RWPE1 (cell line): ENCODE results near the gene CDK1.

Experiments
- CTCF ChIA-PET: fragments of 350-600 bp; sonication (Branson Sonifier 250); formaldehyde crosslinking; extraction: SDS; loops from one replicate; lab custom pipeline; 2021; lab: Yijun Ruan, JAX
- POLR2A ChIA-PET: fragments of 400-600 bp; formaldehyde crosslinking; extraction: SDS; loops from one replicate; lab custom pipeline; 2020; ENCODE audit warnings: antibody characterized with exemption; ENCODE audit not compliant: low non-redundant PET; lab: Yijun Ruan, JAX
- DNase-seq: peaks from one replicate; pipeline ENCODE4 v3.0.0; 2012; ENCODE audit warnings: low spot score
- H3K27ac ChIP-seq: fragments of 450-650 bp; 2 replicates; pipeline ENCODE4 v1.5.1; 2017
- TF ChIP-seq, protein P1 (sequence below): fragments of 450-650 bp; conservative IDR thresholded peaks from 2 replicates; pipeline ENCODE4 v1.5.1; 2017; ENCODE audit warnings: low read depth, mild to moderate bottlenecking

The CDK1 gene

DNA sequence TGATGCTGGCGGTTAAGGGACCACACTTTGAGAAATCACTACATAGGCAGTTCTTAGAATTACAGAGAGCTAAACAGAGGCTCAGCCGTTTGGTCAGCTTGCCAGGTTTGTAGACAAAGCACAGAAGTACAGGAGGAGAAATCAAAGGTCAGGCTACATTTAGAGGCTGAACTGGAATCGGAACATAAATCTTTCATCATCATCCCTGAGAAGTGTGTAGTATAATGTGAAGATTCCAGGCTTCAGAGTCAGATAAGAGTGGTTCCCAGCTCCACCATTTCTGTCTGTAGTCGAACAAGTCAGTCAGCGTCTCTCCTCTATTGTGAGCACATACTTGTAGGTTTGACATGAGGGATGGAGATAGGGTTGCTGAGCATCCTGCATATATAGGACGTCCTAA, 18.9 kb downstream of the CDK1 start:
- CTCF ChIA-PET, result interaction anchor here (1.3 kb wide), 1 partner anchor 18 kb away, joined by 3 read pairs; no protein-coding TSS in a partner anchor
- H3K27ac ChIP-seq, result no peak overlapping the region
- TF ChIP-seq, protein P1, sequence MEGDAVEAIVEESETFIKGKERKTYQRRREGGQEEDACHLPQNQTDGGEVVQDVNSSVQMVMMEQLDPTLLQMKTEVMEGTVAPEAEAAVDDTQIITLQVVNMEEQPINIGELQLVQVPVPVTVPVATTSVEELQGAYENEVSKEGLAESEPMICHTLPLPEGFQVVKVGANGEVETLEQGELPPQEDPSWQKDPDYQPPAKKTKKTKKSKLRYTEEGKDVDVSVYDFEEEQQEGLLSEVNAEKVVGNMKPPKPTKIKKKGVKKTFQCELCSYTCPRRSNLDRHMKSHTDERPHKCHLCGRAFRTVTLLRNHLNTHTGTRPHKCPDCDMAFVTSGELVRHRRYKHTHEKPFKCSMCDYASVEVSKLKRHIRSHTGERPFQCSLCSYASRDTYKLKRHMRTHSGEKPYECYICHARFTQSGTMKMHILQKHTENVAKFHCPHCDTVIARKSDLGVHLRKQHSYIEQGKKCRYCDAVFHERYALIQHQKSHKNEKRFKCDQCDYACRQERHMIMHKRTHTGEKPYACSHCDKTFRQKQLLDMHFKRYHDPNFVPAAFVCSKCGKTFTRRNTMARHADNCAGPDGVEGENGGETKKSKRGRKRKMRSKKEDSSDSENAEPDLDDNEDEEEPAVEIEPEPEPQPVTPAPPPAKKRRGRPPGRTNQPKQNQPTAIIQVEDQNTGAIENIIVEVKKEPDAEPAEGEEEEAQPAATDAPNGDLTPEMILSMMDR, result no peak
- POLR2A ChIA-PET, result no interaction called here
- DNase-seq, result no peak

DNA sequence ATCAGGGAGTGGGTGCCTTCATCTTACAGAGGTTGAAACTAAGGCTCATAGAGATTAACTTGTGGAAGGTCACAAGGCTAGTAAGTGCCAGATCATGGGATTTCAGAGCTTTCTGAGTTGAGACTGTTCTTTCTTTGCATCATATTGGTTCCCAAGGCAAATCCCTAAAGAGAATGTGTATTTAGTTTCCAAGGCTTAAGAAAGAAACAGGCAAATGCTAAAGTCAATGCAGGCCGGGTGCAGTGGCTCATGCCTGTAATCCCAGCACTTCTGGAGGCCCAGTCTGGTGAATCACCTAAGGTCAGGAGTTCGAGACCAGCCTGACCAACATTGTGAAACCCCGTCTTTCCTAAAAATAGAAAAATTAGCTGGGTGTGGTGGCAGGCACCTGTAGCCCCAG, 19.8 kb downstream of the CDK1 start:
- TF ChIP-seq, protein P1, result no peak
- H3K27ac ChIP-seq, result no peak overlapping the region
- no peak for DNase-seq
- POLR2A ChIA-PET, result no interaction called here
- CTCF ChIA-PET, result no interaction called here

DNA sequence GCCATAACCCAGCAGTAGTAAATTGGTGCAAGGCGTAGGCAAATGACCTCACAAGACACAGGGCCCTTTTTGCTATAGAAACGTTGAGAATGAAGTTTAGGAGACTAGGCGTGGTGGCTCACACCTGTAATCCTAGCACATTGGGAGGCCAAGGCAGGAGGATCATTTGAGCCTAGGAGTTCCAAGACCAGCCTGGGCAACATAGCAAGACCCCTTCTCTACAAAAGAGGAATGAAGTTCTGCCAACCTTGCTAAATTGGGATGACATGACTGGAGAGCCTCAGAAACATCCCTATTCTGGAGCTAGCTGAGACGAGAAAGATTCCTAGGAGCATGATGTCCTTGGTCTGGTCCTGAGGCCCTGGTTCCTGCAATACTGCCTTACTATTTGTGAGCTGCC, 20.6 kb downstream of the CDK1 start:
- POLR2A ChIA-PET, result no interaction called here
- CTCF ChIA-PET, result no interaction called here
- TF ChIP-seq, protein P1, result no peak
- H3K27ac ChIP-seq, result no peak overlapping the region
- DNase-seq, result no peak

DNA sequence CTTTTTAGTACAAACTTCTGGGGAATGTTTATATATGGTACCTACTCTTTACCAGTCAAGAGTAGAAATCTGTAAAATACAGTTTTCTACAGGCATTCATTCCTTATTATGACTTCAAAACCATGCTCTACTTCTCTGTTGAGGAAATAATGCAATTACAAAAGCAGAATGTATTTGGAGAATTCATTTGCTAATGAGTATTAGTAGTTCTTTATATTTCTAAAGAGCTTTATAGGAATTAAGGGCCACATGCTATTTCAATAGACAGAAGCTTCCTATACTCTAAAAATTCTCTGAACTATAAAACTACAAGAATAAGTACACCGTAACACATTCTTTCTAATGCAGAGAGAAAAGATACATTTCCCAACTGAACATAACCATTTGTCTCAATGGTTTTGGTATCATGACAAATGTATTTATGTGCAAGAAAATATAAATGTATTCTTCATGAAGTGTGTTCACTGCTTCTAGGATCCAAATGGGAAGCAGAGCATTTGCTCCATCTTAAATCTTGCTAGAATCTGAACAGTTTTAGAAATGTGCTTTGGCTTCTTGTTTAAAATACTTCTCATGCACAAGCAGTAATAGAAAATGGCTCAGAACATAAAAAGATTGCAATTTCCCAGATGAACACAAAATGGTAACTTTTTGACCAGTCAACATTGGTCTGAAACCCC, 21.8 kb downstream of the CDK1 start:
- POLR2A ChIA-PET, result no interaction called here

DNA sequence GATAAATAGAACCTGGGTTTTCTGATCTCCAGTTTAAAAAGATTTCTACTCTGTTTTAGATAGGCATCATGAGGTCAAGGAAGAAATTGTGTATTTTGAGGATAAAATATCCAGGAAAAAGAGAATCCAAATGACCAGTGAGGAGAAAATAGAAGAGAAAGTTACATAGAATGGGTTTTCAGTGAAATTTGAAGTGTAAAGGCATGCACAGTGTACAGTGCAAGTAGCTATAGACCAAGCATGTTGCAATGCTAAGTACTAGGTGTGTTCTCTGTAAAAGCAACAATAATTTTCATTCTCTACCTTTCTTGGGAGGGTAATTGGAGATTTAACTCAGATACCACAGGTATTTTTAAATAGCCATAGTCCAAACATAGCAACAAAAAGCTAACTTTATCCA, 22.6 kb downstream of the CDK1 start:
- DNase-seq, result no peak
- TF ChIP-seq, protein P1, result no peak
- H3K27ac ChIP-seq, result no peak overlapping the region
- ChIA-PET CTCF (no interaction called here), POLR2A (no interaction called here)

More for the DNA sequence above, 21.8 kb downstream of the CDK1 start:
- TF ChIP-seq, protein P1, result no peak
- CTCF ChIA-PET, result no interaction called here
- no peak for DNase-seq
- H3K27ac ChIP-seq, result no peak overlapping the region

DNA sequence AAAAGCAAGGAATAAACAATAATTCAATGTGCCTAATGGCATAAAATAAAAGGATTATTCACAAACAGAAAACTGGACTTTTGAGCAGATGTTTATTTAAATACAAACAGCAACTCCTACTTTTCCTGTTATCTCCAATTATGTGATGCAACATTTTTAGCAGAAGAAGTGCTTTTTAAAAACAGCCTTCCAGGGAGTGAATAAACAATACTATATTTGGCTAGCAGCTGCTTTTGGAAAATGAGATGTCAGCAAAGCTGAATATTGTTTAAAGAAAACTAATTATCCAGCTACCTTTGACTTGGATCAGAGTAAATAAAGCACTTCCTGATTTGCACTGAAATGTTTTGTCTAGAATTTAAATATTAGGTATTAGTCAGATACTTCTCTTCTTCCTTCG, 23.2 kb downstream of the CDK1 start:
- no peak for DNase-seq
- CTCF ChIA-PET, result no interaction called here
- POLR2A ChIA-PET, result no interaction called here
- no peak overlapping the region for H3K27ac ChIP-seq
- TF ChIP-seq, protein P1, result no peak
